Measurements from ENCODE around the gene FAM83G. TPM values are rescaled to one million over a fixed set of nuclear protein-coding genes. Genes with fewer than 3 reads are reported as not detected.
"Not testable (repeated sequence)": the region's sequence is repeated elsewhere in the genome, so short reads cannot be mapped to it uniquely, and the experiment has no call there.

The FAM83G gene
- total RNA-seq, 3 donors from 2014 or later, result 1.8 to 11.0 (median 7.2) TPM

DNA sequence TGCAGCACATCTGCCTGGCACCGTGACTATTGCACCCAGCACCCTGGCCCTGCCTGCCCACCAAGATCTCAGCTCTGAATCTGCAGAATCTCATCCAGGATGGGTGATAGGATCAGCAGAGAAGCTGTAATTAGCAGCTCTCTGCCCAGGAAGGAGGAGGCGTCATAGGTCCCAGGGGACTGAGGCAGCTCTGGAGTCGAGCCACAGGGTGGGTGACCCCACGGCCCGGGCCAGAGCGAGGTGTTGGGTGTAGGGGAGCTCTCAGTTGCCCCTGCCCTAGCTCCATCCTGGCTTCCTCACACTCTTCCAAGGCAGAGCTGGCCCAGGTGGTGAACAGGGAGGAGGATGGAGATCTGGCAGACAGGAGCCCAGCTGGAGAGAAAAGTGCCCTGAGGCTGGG lies 18.2 kb upstream of the FAM83G start:
- H3K9me3 ChIP-seq, result no peaks in the 10 kb centered on the region
- H3K36me3 ChIP-seq, result no peaks in the 10 kb centered on the region
- no peaks in the 10 kb centered on the region for H3K27me3 ChIP-seq
- no peak for TF ChIP-seq POLR2AphosphoS5 (IDR thresholded peaks at IDR 0.05)
- TF ChIP-seq, protein P1, sequence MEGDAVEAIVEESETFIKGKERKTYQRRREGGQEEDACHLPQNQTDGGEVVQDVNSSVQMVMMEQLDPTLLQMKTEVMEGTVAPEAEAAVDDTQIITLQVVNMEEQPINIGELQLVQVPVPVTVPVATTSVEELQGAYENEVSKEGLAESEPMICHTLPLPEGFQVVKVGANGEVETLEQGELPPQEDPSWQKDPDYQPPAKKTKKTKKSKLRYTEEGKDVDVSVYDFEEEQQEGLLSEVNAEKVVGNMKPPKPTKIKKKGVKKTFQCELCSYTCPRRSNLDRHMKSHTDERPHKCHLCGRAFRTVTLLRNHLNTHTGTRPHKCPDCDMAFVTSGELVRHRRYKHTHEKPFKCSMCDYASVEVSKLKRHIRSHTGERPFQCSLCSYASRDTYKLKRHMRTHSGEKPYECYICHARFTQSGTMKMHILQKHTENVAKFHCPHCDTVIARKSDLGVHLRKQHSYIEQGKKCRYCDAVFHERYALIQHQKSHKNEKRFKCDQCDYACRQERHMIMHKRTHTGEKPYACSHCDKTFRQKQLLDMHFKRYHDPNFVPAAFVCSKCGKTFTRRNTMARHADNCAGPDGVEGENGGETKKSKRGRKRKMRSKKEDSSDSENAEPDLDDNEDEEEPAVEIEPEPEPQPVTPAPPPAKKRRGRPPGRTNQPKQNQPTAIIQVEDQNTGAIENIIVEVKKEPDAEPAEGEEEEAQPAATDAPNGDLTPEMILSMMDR (IDR thresholded peaks at IDR 0.05), result no peak
- no peak for TF ChIP-seq POLR2A (IDR thresholded peaks at IDR 0.05)
- DNase-seq (ENCODE audit: low spot score in 2 of 2), result no peak
- no peak overlapping the region for H3K27ac ChIP-seq
- intact Hi-C loops (cut with DNase I; ENCODE audit: low total_unique reads), result no loop called here
- H3K4me1 ChIP-seq, result no peaks in the 10 kb centered on the region
- H3K4me3 ChIP-seq, result no peak overlapping the region

DNA sequence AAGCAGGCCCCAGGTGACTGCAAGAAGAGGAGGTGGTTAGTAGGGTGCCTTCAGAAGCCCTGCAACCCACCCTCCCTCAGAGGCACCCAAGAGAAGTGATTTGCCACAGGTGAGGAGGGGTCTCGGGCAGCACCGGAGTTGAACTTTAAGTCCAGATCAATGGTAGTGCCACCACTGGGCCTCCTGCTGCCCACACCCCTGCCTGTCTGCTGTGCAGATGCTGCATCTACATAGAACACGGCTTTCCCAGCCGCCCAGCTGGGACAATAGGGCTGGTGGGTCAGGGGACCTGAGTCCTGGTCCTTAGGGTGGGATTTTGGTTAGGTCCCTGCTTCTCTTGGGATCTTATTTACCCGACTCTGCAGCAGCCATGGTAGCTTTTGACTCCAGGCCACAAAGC lies 17.6 kb upstream of the FAM83G start:
- no peak overlapping the region for H3K4me3 ChIP-seq
- intact Hi-C loops (cut with DNase I; ENCODE audit: low total_unique reads), result no loop called here
- H3K36me3 ChIP-seq, result no peaks in the 10 kb centered on the region
- no peaks in the 10 kb centered on the region for H3K4me1 ChIP-seq
- H3K9me3 ChIP-seq, result no peaks in the 10 kb centered on the region
- no peak for DNase-seq (ENCODE audit: low spot score in 2 of 2)
- TF ChIP-seq, protein P1 (IDR thresholded peaks at IDR 0.05), result no peak
- TF ChIP-seq POLR2A (IDR thresholded peaks at IDR 0.05) (no peak), POLR2AphosphoS5 (IDR thresholded peaks at IDR 0.05) (no peak)
- no peaks in the 10 kb centered on the region for H3K27me3 ChIP-seq
- no peak overlapping the region for H3K27ac ChIP-seq

DNA sequence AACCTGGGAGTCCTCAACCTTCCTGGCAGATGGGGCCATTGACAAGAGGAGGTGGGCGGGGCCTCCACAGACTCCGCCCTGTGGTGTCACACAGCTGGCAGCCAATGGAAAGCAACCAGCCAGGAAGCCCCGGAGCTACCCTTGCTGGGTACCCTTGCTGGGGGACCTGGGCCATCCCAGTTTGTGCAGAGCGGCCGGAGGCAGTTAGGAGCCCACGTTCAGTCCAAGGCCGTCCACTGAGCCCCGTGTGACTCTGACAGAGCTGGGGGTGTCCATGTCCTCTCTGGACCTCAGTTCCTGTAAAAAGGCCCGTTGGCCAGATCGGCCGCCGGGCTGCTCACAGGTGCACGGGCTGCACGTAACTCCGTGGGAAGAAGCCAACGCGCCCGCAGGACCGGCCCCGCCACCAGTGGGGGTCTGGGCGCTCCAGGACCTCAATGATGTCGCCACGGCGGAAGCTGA lies 17.1 kb upstream of the FAM83G start:
- Histone ChIP-seq H3K9me3 (no peaks in the 10 kb centered on the region), H3K27me3 (no peaks in the 10 kb centered on the region), H3K36me3 (no peaks in the 10 kb centered on the region), H3K27ac (no peak overlapping the region), H3K4me1 (no peaks in the 10 kb centered on the region), H3K4me3 (no peak overlapping the region)
- no peak for TF ChIP-seq POLR2AphosphoS5 (IDR thresholded peaks at IDR 0.05)
- TF ChIP-seq, protein P1 (IDR thresholded peaks at IDR 0.05), result no peak
- no peak for TF ChIP-seq POLR2A (IDR thresholded peaks at IDR 0.05)
- no peak for DNase-seq (ENCODE audit: low spot score in 2 of 2)
- intact Hi-C loops (cut with DNase I; ENCODE audit: low total_unique reads), result no loop called here

DNA sequence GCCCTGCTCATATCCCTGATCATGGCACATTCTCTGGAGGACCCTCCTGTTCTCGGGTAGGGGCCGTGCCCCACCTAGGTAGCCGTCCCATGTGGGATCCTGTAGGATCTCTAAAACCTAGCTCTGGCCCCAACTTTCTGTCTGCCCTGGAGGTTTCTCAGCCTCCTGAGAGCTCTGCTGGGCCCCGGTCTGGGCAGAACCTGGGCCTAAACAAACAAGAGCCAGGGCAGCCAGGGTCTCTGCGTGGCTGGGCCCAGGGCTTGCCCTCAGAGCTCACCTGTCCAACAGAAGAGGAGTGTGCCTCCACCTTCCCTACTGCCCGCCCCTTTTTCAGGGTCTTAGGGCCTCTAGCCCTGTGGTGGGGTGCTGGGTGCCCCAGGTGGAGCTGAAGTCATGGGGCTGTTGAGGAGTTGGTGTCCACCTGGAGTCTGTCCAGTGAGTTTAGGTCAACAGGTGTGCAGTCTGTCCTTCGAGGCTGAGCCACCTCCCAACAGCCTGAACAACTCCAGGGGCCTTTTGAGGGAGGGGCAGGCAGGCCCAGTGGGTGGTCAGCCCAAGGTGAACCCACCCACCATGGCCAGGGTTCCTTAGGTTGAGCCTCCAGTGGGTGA lies 16.6 kb upstream of the FAM83G start:
- intact Hi-C loops (cut with DNase I; ENCODE audit: low total_unique reads); H3K4me3 ChIP-seq; H3K27me3 ChIP-seq; H3K36me3 ChIP-seq; DNase-seq (ENCODE audit: low spot score in 2 of 2); H3K4me1 ChIP-seq; H3K9me3 ChIP-seq; H3K27ac ChIP-seq: not testable (repeated sequence)

DNA sequence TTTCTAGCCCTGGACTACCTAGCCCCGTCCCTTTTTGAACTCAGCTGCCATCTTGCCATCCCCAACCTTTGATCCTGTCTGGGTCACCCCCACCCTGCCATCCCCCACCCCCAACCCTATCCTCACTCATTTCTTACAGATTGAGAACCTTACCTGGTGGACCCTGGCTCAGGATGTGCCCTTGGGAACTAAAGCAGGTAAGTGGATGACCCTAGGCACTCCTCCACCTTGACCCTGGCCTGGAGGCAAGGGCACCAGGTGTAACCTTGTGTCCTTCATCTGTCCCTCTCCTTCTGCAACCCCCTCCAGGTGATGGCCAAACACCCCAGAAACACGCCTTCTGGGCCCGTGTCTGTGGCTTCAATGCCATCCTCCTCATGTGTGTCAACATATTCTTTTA lies 15.5 kb upstream of the FAM83G start:
- Histone ChIP-seq H3K4me3 (no peak overlapping the region), H3K36me3 (no peaks in the 10 kb centered on the region), H3K27me3 (no peaks in the 10 kb centered on the region), H3K27ac (no peak overlapping the region), H3K9me3 (no peaks in the 10 kb centered on the region), H3K4me1 (no peaks in the 10 kb centered on the region)
- TF ChIP-seq, protein P1 (IDR thresholded peaks at IDR 0.05), result no peak
- TF ChIP-seq POLR2A (IDR thresholded peaks at IDR 0.05), result no peak
- no peak for TF ChIP-seq POLR2AphosphoS5 (IDR thresholded peaks at IDR 0.05)
- intact Hi-C loops (cut with DNase I; ENCODE audit: low total_unique reads), result no loop called here
- no peak for DNase-seq (ENCODE audit: low spot score in 2 of 2)
